ENCODE measurements around the gene DUSP15. TPM values are rescaled to one million over a fixed set of nuclear protein-coding genes. Genes with fewer than 3 reads are reported as not detected.
"Not testable (repeated sequence)": the region's sequence is repeated elsewhere in the genome, so short reads cannot be mapped to it uniquely, and the experiment has no call there.

The DUSP15 gene, protein sequence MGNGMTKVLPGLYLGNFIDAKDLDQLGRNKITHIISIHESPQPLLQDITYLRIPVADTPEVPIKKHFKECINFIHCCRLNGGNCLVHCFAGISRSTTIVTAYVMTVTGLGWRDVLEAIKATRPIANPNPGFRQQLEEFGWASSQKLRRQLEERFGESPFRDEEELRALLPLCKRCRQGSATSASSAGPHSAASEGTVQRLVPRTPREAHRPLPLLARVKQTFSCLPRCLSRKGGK
- total RNA-seq, result 10 to 100 TPM in 2 of 7 donors, 1 to 10 TPM in 5; 5.2 to 17.0 (median 6.9) TPM
- 1 to 10 TPM; 2.5 to 8.4 TPM for polyA plus RNA-seq
- long read RNA-seq, donor 1, result 0 reads
- long read RNA-seq, donor 2, transcript DUSP15-202 (7 exons, 1,454 nt), result major isoform, 5 of 10 reads
- long read RNA-seq, donor 2, partial matches to known transcripts, result 0 of 10 reads
- long read RNA-seq, donor 2, other reads (novel, unspliced or antisense), result 0 of 10 reads
- long read RNA-seq, donor 3, partial matches to known transcripts, result 0 of 1 reads
- long read RNA-seq, donor 3, other reads (novel, unspliced or antisense), result 1 of 1 reads

DNA sequence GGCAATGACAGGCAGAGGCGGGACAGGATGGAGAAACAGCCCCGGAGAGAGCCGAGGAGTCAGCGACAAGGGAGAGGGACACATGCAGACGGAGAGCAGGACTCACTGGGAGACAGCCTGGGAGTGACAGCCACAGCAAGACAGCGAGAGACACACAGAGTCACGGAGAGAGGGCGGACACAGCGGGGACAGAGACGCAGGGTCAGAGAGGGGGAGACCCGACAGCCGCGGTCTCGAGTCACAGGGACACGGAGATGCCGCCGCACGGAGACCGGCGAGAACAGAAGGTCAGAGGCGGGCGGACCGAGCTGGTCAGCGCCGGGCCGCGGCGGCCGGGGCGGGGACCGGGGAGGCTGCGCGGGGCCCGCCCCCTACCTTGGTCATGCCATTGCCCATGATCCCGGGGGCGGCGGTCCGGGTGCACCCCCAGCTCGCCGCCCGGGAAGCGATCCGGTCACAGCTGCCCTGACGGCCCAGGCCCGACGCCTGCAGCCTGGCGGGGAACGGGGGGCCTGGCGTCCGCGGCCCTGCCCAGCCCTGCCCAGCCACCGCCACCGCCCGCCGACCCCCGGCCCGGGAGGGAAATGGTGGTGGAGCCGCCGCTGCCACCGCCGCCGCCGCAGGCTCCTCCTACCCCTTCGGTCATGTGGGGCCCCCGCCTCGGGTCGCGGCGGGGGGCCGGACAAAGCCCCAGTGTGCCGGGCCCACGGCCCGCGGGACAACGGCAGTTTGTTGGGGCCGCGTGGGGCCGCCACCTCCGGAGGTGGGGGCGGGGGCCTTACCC is at the start of gene DUSP15, which contains the start of gene TTLL9:
DUSP15 (minus strand) TSS at position 586 of the 784 bp plus-strand sequence; CDS start at position 396, 190 bp downstream.
TTLL9 (plus strand) TSS at position 693 of the 784 bp plus-strand sequence. CDS start 493 bp downstream, outside the sequence.
- H3K27ac ChIP-seq, result peak within 1 kb of the TSS in 1 of 2 donors; percentile 46
- H3K36me3 ChIP-seq, result no peaks in the 10 kb centered on the region
- H3K4me1 ChIP-seq (ENCODE audit: insufficient read depth), result no peaks in the 10 kb centered on the region
- WGBS, 3 donors, result 1% methylated on average over 54 to 80 of the region's 80 CpGs
- no peak for TF ChIP-seq POLR2A (IDR thresholded peaks at IDR 0.05)
- TF ChIP-seq EP300 (IDR thresholded peaks at IDR 0.05), result no peak
- TF ChIP-seq, protein P1, sequence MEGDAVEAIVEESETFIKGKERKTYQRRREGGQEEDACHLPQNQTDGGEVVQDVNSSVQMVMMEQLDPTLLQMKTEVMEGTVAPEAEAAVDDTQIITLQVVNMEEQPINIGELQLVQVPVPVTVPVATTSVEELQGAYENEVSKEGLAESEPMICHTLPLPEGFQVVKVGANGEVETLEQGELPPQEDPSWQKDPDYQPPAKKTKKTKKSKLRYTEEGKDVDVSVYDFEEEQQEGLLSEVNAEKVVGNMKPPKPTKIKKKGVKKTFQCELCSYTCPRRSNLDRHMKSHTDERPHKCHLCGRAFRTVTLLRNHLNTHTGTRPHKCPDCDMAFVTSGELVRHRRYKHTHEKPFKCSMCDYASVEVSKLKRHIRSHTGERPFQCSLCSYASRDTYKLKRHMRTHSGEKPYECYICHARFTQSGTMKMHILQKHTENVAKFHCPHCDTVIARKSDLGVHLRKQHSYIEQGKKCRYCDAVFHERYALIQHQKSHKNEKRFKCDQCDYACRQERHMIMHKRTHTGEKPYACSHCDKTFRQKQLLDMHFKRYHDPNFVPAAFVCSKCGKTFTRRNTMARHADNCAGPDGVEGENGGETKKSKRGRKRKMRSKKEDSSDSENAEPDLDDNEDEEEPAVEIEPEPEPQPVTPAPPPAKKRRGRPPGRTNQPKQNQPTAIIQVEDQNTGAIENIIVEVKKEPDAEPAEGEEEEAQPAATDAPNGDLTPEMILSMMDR (IDR thresholded peaks at IDR 0.05), result no peak
- H3K4me3 ChIP-seq, result peak within 1 kb of the TSS; percentile 46
- H3K27me3 ChIP-seq, result no peaks in the 10 kb centered on the region
- intact Hi-C loops (cut with DNase I), result no loop called here
- peak; percentile 51 to 70 (median 57) for DNase-seq
- no peaks in the 10 kb centered on the region for H3K9me3 ChIP-seq

DNA sequence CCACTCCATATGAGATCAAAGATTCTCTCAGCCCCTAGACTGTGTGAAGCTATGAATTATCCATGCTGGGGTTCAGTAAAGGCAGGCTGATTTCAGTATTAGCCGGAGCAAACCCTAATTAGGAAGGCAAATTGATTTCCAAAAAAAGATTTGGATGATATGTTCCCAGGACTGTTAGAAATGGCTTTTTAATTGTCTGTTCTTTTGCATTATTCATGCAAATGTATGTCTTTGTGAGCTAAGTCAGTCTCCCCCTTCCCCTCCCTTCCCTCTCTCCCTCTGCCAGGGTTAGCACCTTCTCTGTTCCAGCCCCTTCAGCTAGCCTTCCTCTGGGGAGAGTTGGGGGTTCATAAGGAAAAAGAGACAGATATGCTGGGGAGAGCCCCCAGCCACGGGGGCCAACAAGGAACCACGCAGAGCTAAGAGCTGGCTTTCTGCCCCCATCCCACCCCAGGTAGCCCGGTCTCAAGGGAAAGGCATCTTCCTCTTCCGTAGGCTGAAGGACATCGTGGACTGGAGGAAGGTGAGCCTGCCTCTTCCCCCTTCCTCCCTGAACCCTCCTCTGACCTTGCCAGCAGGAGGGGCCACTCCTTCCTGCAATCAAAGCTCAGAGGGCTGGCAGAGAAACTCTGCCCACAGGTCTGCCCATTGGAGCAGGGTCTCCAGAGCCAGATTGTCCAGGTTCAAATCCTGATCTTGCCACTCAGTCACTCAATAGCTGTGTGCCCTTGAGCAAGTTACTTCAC is 49.3 kb upstream of the DUSP15 start:
- Histone ChIP-seq H3K4me3 (no peak overlapping the region), H3K9me3 (no peaks in the 10 kb centered on the region), H3K27ac (no peak overlapping the region), H3K27me3 (no peaks in the 10 kb centered on the region), H3K4me1 (ENCODE audit: insufficient read depth) (no peaks in the 10 kb centered on the region), H3K36me3 (no peaks in the 10 kb centered on the region)
- DNase-seq, result no peak
- TF ChIP-seq, protein P1 (IDR thresholded peaks at IDR 0.05), result no peak
- no peak for TF ChIP-seq POLR2A (IDR thresholded peaks at IDR 0.05)
- no peak for TF ChIP-seq EP300 (IDR thresholded peaks at IDR 0.05)
- intact Hi-C loops (cut with DNase I), result no loop called here
- 26 to 43% (median 31%) methylated on average over 6 of the region's 6 CpGs for WGBS, 3 donors

DNA sequence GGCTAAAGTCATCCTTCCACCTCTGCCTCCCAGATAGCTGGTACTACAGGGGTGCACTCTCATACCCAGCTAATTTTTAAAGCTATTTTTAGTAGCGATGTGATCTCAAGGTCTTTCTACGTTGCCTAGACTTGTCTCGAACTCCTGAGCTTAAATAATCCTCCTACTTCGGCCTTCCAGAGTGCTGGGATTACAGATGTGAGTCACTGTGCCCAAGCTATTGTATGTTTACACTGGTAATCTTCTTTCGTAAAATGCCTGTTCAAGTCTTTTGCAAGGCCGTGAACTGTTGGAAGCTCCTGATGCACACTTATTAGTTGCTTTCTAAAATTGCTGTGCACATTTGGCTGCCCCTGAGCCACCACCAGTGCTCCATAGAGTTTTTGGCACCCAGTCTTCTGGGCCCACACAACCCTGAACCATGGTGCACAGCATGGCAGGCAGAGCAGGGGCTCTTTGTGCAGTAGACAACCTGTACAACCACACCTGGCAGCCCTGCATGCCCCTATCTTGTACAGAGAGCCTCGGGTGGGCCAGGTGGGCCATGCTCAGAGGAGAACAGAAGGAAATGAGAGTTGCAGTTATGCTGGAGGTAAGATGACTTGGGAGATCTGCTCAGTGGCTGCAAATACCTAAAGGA is 48.3 kb upstream of the DUSP15 start:
- no peaks in the 10 kb centered on the region for H3K36me3 ChIP-seq
- TF ChIP-seq, protein P1 (IDR thresholded peaks at IDR 0.05), result no peak
- TF ChIP-seq EP300 (IDR thresholded peaks at IDR 0.05) (no peak), POLR2A (IDR thresholded peaks at IDR 0.05) (no peak)
- DNase-seq, result no peak
- no peaks in the 10 kb centered on the region for H3K27me3 ChIP-seq
- no peaks in the 10 kb centered on the region for H3K4me1 ChIP-seq (ENCODE audit: insufficient read depth)
- WGBS, 3 donors, result 38 to 51% (median 46%) methylated on average over 7 of the region's 7 CpGs
- no peak overlapping the region for H3K4me3 ChIP-seq
- intact Hi-C loops (cut with DNase I), result no loop called here
- no peaks in the 10 kb centered on the region for H3K9me3 ChIP-seq
- H3K27ac ChIP-seq, result no peak overlapping the region

DNA sequence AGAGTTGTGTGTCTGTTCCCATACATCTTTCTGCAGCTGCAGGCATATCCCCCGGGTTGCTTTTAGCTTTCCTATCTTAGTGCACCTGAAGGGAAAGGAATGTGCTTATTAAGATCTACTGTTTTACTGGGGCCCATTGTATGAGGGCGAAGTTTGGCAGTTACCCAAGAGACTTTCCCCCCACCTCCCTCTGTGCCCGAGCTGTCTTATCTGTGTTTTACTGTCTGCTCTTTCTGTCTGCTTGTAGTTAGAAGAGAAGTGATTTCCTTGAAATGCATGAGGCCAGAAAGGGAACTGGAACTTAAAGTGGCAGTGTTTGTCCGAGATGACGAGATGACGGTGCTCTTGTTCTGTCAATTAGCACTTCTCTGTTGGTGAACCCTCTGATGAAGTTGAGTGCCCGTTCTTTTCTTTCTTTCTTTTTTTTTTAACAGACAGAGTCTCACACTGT is 47.7 kb upstream of the DUSP15 start:
- H3K27me3 ChIP-seq; H3K4me1 ChIP-seq (ENCODE audit: insufficient read depth); H3K36me3 ChIP-seq; H3K4me3 ChIP-seq; H3K27ac ChIP-seq; H3K9me3 ChIP-seq; intact Hi-C loops (cut with DNase I); DNase-seq: not testable (repeated sequence)
- 6 to 13% (median 6%) methylated on average over 7 of the region's 7 CpGs for WGBS, 3 donors

All from ovary (tissue), 10 donors.